Right cardiac atrium (tissue), 5 donors: ENCODE data around the gene NOL9. TPM values are rescaled to one million over a fixed set of nuclear protein-coding genes. Genes with fewer than 3 reads are reported as not detected.
"Not testable (repeated sequence)": the region's sequence is repeated elsewhere in the genome, so short reads cannot be mapped to it uniquely, and the experiment has no call there.

Source experiments
- ATAC-seq, 2 donors: fragments of 200-7000 bp; cut with Tn5 transposase; one replicate each; pipeline versions ENCODE4 v1.8.0 to v1.9.1; 2020; ENCODE audit warnings: moderate library complexity in 2 of 2, mild to moderate bottlenecking in 1 of 2
- DNase-seq, 3 donors: peaks; one replicate each; pipeline ENCODE4 v3.0.0-alpha.2; 2020
- H3K27ac ChIP-seq: one replicate; pipeline ENCODE4 v1.5.1; 2013; ENCODE audit warnings: mild to moderate bottlenecking, low read length, control low read depth, moderate library complexity
- H3K27me3 ChIP-seq: one replicate; pipeline ENCODE4 v1.6.1; 2013; ENCODE audit not compliant: control insufficient read depth, insufficient read depth
- H3K4me1 ChIP-seq: one replicate; pipeline ENCODE4 v1.6.1; 2013; ENCODE audit warnings: low read length; ENCODE audit not compliant: control insufficient read depth, insufficient read depth
- H3K4me3 ChIP-seq: one replicate; pipeline ENCODE4 v1.5.1; 2013; ENCODE audit warnings: low read length, control low read depth
- H3K9me3 ChIP-seq: one replicate; pipeline ENCODE4 v1.6.1; 2013; ENCODE audit warnings: low read length; ENCODE audit not compliant: control insufficient read depth
- WGBS: extraction: QIAGEN DNeasy Blood & Tissue Kit; methylation state at CpG from one replicate; pipeline ENCODE4 v1.1.7; 2013; 5-methylcytosine and 5-hydroxymethylcytosine counted together
- intact Hi-C, 4 donors: fragments of 100-400 bp; cut with DNase I; formaldehyde crosslinking; loops; one replicate each; pipeline versions ENCODE4 v1.11.0 to v1.14.0; 2022 to 2023
- polyA plus RNA-seq: library from polyadenylated mRNA; stranded (reverse); fragments of 200-250 nt; gene quantifications from one replicate; pipeline ENCODE4 v1.2.3, GENCODE V29; 2013
- total RNA-seq, 4 donors: library from RNA; stranded (reverse); fragmentation: NEBNext Ultra II Directional; extraction: Animal tissue kit (Norgen Biotek cat#: 25700); gene quantifications; one replicate each; pipeline ENCODE4 v1.2.1, GENCODE V29; 2021
- donor health status: healthy with polysubstance abuse.
- donor health status: DM: no; HTN: yes; CAD: no.
- donor health status: DM: no; HTN: no; CAD: no.
- donor health status: DM: no; HTN: yes; CAD: no; lungs with severe emphysema.
- donor health status: DM: yes; HTN: yes; CAD: no.

Gene NOL9
- total and polyA plus RNA-seq, 5 donors: 6.0 to 17.1 (median 15.5) TPM

- 80% methylated on average over 4 of the region's 4 CpGs for WGBS
- H3K27me3 ChIP-seq, H3K4me1 ChIP-seq, intact Hi-C loops, H3K4me3 ChIP-seq, DNase-seq, ATAC-seq, H3K9me3 ChIP-seq, H3K27ac ChIP-seq: not testable (repeated sequence)
These were observed 60.5 kb downstream of the NOL9 start for GRCh38 chr1:6493834-6494223.

- ATAC-seq: no peak
- no peak overlapping the region for H3K4me3 ChIP-seq
- H3K9me3 ChIP-seq: no peaks in the 10 kb centered on the region
- intact Hi-C loops: no loop called here
- H3K4me1 ChIP-seq: no peaks in the 10 kb centered on the region
- no peak for DNase-seq
- H3K27me3 ChIP-seq: no peaks in the 10 kb centered on the region
- H3K27ac ChIP-seq: no peak overlapping the region
- WGBS: 69% methylated on average over 10 of the region's 10 CpGs
These were observed 62.3 kb downstream of the NOL9 start for GRCh38 chr1:6491966-6492365.

GRCh38 chr1:6491480-6491962, 62.8 kb downstream of the NOL9 start, which contains the start of gene PLEKHG5:
Gene PLEKHG5, minus strand, starts transcription at chr1:6491667. Its CDS starts 14,096 bp downstream, at chr1:6477571.
- intact Hi-C loops: no loop called here
- ATAC-seq: peak in 1 of 2 donors; percentile 46
- Histone ChIP-seq H3K4me1 (no peaks in the 10 kb centered on the region), H3K9me3 (no peaks in the 10 kb centered on the region), H3K4me3 (peak within 1 kb of the TSS; percentile 77), H3K27ac (peak within 1 kb of the TSS; percentile 27), H3K27me3 (no peaks in the 10 kb centered on the region)
- DNase-seq: no peak
- 69% methylated on average over 6 of the region's 6 CpGs for WGBS

- ATAC-seq (no peak), DNase-seq (no peak)
- 42% methylated on average over 6 of the region's 6 CpGs for WGBS
- Histone ChIP-seq H3K27ac (peak overlapping the region; percentile 4), H3K27me3 (no peaks in the 10 kb centered on the region), H3K9me3 (no peaks in the 10 kb centered on the region), H3K4me3 (peak overlapping the region; percentile 77), H3K4me1 (no peaks in the 10 kb centered on the region)
- intact Hi-C loops: no loop called here
These were observed 63.2 kb downstream of the NOL9 start for GRCh38 chr1:6491081-6491449.

- ATAC-seq: peak; percentile 66 to 67
- Histone ChIP-seq H3K27ac (peak overlapping the region; percentile 27), H3K27me3 (no peaks in the 10 kb centered on the region), H3K4me3 (peak overlapping the region; percentile 77), H3K9me3 (no peaks in the 10 kb centered on the region), H3K4me1 (no peaks in the 10 kb centered on the region)
- WGBS: 1% methylated on average over 70 of the region's 70 CpGs
- intact Hi-C loops: no loop called here
- peak; percentile 62 to 82 (median 81) for DNase-seq
These were observed 63.9 kb downstream of the NOL9 start for GRCh38 chr1:6490181-6491080.

GRCh38 chr1:6489799-6490180, 64.5 kb downstream of the NOL9 start:
- ATAC-seq (peak; percentile 63 to 71), DNase-seq (peak; percentile 73 to 89 (median 85))
- Histone ChIP-seq H3K27ac (no peak overlapping the region), H3K27me3 (no peaks in the 10 kb centered on the region), H3K4me1 (no peaks in the 10 kb centered on the region), H3K9me3 (no peaks in the 10 kb centered on the region), H3K4me3 (peak overlapping the region; percentile 77)
- WGBS: 14% methylated on average over 21 of the region's 21 CpGs
- intact Hi-C loops: loop anchor here in 2 of 4 donors (5.0 kb wide), 1 partner anchor 158 kb away; no protein-coding TSS in a partner anchor

GRCh38 chr1:6489383-6489765, 64.9 kb downstream of the NOL9 start:
- H3K27ac ChIP-seq: no peak overlapping the region
- WGBS: 79% methylated on average over 9 of the region's 9 CpGs
- intact Hi-C loops: loop anchor here in 2 of 4 donors (5.0 kb wide), 1 partner anchor 158 kb away; no protein-coding TSS in a partner anchor
- no peaks in the 10 kb centered on the region for H3K27me3 ChIP-seq
- no peak overlapping the region for H3K4me3 ChIP-seq
- ATAC-seq (no peak), DNase-seq (no peak)
- H3K9me3 ChIP-seq: no peaks in the 10 kb centered on the region
- no peaks in the 10 kb centered on the region for H3K4me1 ChIP-seq

- whole genome bisulfite sequencing: 75% methylated on average over 13 of the region's 13 CpGs
- H3K9me3 ChIP-seq: no peaks in the 10 kb centered on the region
- H3K4me1 ChIP-seq: no peaks in the 10 kb centered on the region
- intact Hi-C loops: loop anchor here in 2 of 4 donors (5.0 kb wide), 1 partner anchor 159 kb away; no protein-coding TSS in a partner anchor
- DNase-seq (no peak), ATAC-seq (no peak)
- no peak overlapping the region for H3K27ac ChIP-seq
- no peaks in the 10 kb centered on the region for H3K27me3 ChIP-seq
- H3K4me3 ChIP-seq: no peak overlapping the region
These were observed 65.5 kb downstream of the NOL9 start for GRCh38 chr1:6488602-6489382.

GRCh38 chr1:6487804-6488484, 66.4 kb downstream of the NOL9 start:
- Histone ChIP-seq H3K27ac (no peak overlapping the region), H3K9me3 (no peaks in the 10 kb centered on the region), H3K4me1 (no peaks in the 10 kb centered on the region), H3K27me3 (no peaks in the 10 kb centered on the region), H3K4me3 (no peak overlapping the region)
- ATAC-seq (no peak), DNase-seq (no peak)
- 82% methylated on average over 14 of the region's 14 CpGs for WGBS
- intact Hi-C loops: loop anchor here in 2 of 4 donors (5.0 kb wide), 1 partner anchor 159 kb away; no protein-coding TSS in a partner anchor

- Histone ChIP-seq H3K4me1 (no peaks in the 10 kb centered on the region), H3K27me3 (no peaks in the 10 kb centered on the region), H3K27ac (no peak overlapping the region), H3K9me3 (no peaks in the 10 kb centered on the region), H3K4me3 (no peak overlapping the region)
- intact Hi-C loops: loop anchor here in 2 of 4 donors (5.0 kb wide), 1 partner anchor 161 kb away; no protein-coding TSS in a partner anchor
- ATAC-seq: peak; percentile 76
- 4% methylated on average over 15 of the region's 15 CpGs for WGBS
- DNase-seq: peak; percentile 87 to 95 (median 94)
These were observed 67.8 kb downstream of the NOL9 start for GRCh38 chr1:6486433-6487011.
